Liver (tissue), 3 donors: ENCODE results near the gene COBL.

ENCODE experiments used
- EGR1 ChIP-seq, 2 donors: IDR thresholded peaks; 2 replicates each; pipeline ENCODE4 v1.6.1; 2016 to 2018; ENCODE audit warnings: antibody characterized with exemption in 2 of 2, low read depth in 2 of 2
- FOXA1 ChIP-seq: IDR thresholded peaks from 2 replicates; pipeline ENCODE4 v1.6.1; 2016; ENCODE audit warnings: antibody characterized with exemption
- GABPA ChIP-seq, 2 donors: IDR thresholded peaks in 1 of 2; conservative IDR thresholded peaks in 1 of 2; 2 replicates each; pipeline ENCODE4 v1.6.1; 2016; ENCODE audit warnings: antibody characterized with exemption in 2 of 2, mild to moderate bottlenecking in 1 of 2, moderate library complexity in 1 of 2
- JUND ChIP-seq, 2 donors: IDR thresholded peaks; 2 replicates each; pipeline ENCODE4 v1.6.1; 2016; ENCODE audit warnings: antibody characterized with exemption in 2 of 2
- RAD21 ChIP-seq, 2 donors: IDR thresholded peaks; 2 replicates each; pipeline ENCODE4 v1.6.1; 2016; ENCODE audit warnings: antibody characterized with exemption in 2 of 2, mild to moderate bottlenecking in 2 of 2
- SP1 ChIP-seq: IDR thresholded peaks from 2 replicates; pipeline ENCODE4 v1.6.1; 2018; ENCODE audit warnings: antibody characterized with exemption, mild to moderate bottlenecking
- TAF1 ChIP-seq: conservative IDR thresholded peaks from 2 replicates; pipeline ENCODE4 v1.6.1; 2016; ENCODE audit warnings: antibody characterized with exemption, mild to moderate bottlenecking
- YY1 ChIP-seq: IDR thresholded peaks from 2 replicates; pipeline ENCODE4 v1.6.1; 2016; ENCODE audit warnings: antibody characterized with exemption, mild to moderate bottlenecking
- TF ChIP-seq, protein P1 (sequence below): fragments of 150-350 bp; IDR thresholded peaks from 2 replicates; pipeline ENCODE4 v1.5.1; 2017; ENCODE audit warnings: improper control_type of control experiment, low read depth, low read length; ENCODE audit not compliant: missing input control
- TF ChIP-seq, protein P2 (sequence below): IDR thresholded peaks from 2 replicates; pipeline ENCODE4 v1.6.1; 2016; ENCODE audit warnings: antibody characterized with exemption
- TF ChIP-seq, protein P3 (sequence below): IDR thresholded peaks from 2 replicates; pipeline ENCODE4 v1.6.1; 2016; ENCODE audit warnings: antibody characterized with exemption, mild to moderate bottlenecking
- TF ChIP-seq, protein P4 (sequence below): IDR thresholded peaks from 2 replicates; pipeline ENCODE4 v1.6.1; 2016; ENCODE audit warnings: antibody characterized with exemption
- TF ChIP-seq, protein P5 (sequence below): IDR thresholded peaks from 2 replicates; pipeline ENCODE4 v1.6.1; 2016; ENCODE audit warnings: antibody characterized with exemption
- donor health status: healthy.
- donor health status: healthy.

DNA sequence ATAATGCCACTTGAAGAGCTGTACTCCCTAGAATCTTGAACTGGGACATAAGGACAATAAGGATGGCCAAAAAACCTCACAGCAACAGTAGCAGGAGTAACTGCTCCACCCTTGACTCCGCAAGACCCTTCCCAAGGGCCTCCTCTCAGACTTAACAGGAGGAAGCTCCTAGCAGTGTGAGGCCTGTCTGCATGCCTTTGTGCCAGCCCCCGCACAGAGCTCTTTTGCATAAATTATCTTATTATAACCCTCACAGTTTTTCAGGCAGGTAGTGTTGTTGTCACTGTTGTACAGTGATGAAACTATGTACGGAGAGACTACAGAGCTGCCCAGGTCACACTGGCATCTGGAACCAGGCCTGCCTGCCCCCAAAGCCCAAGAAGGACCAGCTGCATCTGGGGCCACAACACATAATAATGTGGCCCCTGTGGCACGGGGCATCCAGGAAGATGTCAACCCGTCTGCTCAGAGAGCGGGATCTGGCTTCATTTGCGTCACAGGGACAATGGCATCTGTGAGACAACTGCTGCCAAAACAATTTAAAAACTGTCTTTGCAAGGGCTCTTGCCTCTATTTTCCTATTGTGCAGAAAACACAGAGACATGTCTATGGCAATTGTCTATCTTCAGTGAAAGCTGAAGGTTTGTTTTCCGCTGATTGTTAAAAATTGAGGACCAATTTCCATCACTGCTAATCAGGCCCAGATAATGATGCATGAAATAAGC is 284.7 kb downstream of the COBL start:
- TF ChIP-seq, protein P1, sequence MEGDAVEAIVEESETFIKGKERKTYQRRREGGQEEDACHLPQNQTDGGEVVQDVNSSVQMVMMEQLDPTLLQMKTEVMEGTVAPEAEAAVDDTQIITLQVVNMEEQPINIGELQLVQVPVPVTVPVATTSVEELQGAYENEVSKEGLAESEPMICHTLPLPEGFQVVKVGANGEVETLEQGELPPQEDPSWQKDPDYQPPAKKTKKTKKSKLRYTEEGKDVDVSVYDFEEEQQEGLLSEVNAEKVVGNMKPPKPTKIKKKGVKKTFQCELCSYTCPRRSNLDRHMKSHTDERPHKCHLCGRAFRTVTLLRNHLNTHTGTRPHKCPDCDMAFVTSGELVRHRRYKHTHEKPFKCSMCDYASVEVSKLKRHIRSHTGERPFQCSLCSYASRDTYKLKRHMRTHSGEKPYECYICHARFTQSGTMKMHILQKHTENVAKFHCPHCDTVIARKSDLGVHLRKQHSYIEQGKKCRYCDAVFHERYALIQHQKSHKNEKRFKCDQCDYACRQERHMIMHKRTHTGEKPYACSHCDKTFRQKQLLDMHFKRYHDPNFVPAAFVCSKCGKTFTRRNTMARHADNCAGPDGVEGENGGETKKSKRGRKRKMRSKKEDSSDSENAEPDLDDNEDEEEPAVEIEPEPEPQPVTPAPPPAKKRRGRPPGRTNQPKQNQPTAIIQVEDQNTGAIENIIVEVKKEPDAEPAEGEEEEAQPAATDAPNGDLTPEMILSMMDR = no peak
- no peak for TF ChIP-seq JUND (IDR thresholded peaks at IDR 0.05)
- TF ChIP-seq, protein P2, sequence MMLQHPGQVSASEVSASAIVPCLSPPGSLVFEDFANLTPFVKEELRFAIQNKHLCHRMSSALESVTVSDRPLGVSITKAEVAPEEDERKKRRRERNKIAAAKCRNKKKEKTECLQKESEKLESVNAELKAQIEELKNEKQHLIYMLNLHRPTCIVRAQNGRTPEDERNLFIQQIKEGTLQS = no peak
- TF ChIP-seq TAF1 = no peak
- TF ChIP-seq FOXA1 = no peak
- TF ChIP-seq RAD21 (IDR thresholded peaks at IDR 0.05) = no peak
- TF ChIP-seq, protein P3, sequence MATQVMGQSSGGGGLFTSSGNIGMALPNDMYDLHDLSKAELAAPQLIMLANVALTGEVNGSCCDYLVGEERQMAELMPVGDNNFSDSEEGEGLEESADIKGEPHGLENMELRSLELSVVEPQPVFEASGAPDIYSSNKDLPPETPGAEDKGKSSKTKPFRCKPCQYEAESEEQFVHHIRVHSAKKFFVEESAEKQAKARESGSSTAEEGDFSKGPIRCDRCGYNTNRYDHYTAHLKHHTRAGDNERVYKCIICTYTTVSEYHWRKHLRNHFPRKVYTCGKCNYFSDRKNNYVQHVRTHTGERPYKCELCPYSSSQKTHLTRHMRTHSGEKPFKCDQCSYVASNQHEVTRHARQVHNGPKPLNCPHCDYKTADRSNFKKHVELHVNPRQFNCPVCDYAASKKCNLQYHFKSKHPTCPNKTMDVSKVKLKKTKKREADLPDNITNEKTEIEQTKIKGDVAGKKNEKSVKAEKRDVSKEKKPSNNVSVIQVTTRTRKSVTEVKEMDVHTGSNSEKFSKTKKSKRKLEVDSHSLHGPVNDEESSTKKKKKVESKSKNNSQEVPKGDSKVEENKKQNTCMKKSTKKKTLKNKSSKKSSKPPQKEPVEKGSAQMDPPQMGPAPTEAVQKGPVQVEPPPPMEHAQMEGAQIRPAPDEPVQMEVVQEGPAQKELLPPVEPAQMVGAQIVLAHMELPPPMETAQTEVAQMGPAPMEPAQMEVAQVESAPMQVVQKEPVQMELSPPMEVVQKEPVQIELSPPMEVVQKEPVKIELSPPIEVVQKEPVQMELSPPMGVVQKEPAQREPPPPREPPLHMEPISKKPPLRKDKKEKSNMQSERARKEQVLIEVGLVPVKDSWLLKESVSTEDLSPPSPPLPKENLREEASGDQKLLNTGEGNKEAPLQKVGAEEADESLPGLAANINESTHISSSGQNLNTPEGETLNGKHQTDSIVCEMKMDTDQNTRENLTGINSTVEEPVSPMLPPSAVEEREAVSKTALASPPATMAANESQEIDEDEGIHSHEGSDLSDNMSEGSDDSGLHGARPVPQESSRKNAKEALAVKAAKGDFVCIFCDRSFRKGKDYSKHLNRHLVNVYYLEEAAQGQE = no peak
- no peak for TF ChIP-seq EGR1 (IDR thresholded peaks at IDR 0.05; ENCODE audit: low read depth in 2 of 2)
- TF ChIP-seq, protein P4, sequence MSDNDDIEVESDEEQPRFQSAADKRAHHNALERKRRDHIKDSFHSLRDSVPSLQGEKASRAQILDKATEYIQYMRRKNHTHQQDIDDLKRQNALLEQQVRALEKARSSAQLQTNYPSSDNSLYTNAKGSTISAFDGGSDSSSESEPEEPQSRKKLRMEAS = no peak
- TF ChIP-seq GABPA (IDR thresholded peaks at IDR 0.05 in 1 of 2, conservative IDR thresholded peaks at IDR 0.05 in 1 of 2) = no peak
- TF ChIP-seq, protein P5, sequence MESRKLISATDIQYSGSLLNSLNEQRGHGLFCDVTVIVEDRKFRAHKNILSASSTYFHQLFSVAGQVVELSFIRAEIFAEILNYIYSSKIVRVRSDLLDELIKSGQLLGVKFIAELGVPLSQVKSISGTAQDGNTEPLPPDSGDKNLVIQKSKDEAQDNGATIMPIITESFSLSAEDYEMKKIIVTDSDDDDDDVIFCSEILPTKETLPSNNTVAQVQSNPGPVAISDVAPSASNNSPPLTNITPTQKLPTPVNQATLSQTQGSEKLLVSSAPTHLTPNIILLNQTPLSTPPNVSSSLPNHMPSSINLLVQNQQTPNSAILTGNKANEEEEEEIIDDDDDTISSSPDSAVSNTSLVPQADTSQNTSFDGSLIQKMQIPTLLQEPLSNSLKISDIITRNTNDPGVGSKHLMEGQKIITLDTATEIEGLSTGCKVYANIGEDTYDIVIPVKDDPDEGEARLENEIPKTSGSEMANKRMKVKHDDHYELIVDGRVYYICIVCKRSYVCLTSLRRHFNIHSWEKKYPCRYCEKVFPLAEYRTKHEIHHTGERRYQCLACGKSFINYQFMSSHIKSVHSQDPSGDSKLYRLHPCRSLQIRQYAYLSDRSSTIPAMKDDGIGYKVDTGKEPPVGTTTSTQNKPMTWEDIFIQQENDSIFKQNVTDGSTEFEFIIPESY = no peak
- no peak for TF ChIP-seq SP1
- TF ChIP-seq YY1 = no peak
